GM12878 (cell line): ENCODE results near the gene MYO1D. TPM values are rescaled to one million over a fixed set of nuclear protein-coding genes. Genes with fewer than 3 reads are reported as not detected.

ENCODE experiments used
- ATF2 ChIP-seq: IDR thresholded peaks from 2 replicates; pipeline ENCODE4 v1.6.1; 2012; ENCODE audit warnings: low read length, inconsistent platforms
- CBFB ChIP-seq: IDR thresholded peaks from 2 replicates; pipeline ENCODE4 v1.6.1; 2016; ENCODE audit warnings: antibody characterized with exemption, low read depth
- EED ChIP-seq: sonication (generic); IDR thresholded peaks from 2 replicates; pipeline ENCODE4 v1.6.1; 2016; ENCODE audit warnings: antibody characterized with exemption, low read depth
- EGR1 ChIP-seq, 2 experiments: IDR thresholded peaks; 1 replicate in 1 of 2; 2 replicates in 1 of 2; pipeline ENCODE4 v1.6.1; 2011 to 2012; ENCODE audit warnings: low read depth in 2 of 2, low read length in 2 of 2, borderline replicate concordance in 1 of 2, mild to moderate bottlenecking in 1 of 2, moderate library complexity in 1 of 2
- ETV6 ChIP-seq, 2 experiments: fragments of 450-650 bp in 1 of 2; IDR thresholded peaks in 1 of 2; conservative IDR thresholded peaks in 1 of 2; 2 replicates each; pipeline ENCODE4 v1.6.1; 2014; ENCODE audit warnings: antibody characterized with exemption in 1 of 2, borderline replicate concordance in 1 of 2, low read depth in 1 of 2, mild to moderate bottlenecking in 1 of 2, moderate library complexity in 1 of 2
- IKZF2 ChIP-seq, 2 experiments: fragments of 450-650 bp; IDR thresholded peaks; 2 replicates each; pipeline ENCODE4 v1.6.1; 2017; ENCODE audit warnings: mild to moderate bottlenecking in 2 of 2, moderate library complexity in 2 of 2
- JUND ChIP-seq: IDR thresholded peaks from 2 replicates; pipeline ENCODE4 v1.6.1; 2012; ENCODE audit warnings: low read depth, mild to moderate bottlenecking, low read length, improper control_type of control experiment, moderate library complexity
- MEF2A ChIP-seq: IDR thresholded peaks from 2 replicates; pipeline ENCODE4 v1.6.1; 2011; ENCODE audit warnings: low read depth, mild to moderate bottlenecking, low read length, moderate library complexity; ENCODE audit not compliant: insufficient read depth
- MLLT1 ChIP-seq: fragments of 450-650 bp; IDR thresholded peaks from 2 replicates; pipeline ENCODE4 v1.6.1; 2016; ENCODE audit warnings: mild to moderate bottlenecking
- NBN ChIP-seq: fragments of 450-650 bp; IDR thresholded peaks from 2 replicates; pipeline ENCODE4 v1.6.1; 2016
- NFIC ChIP-seq: IDR thresholded peaks from 2 replicates; pipeline ENCODE4 v1.6.1; 2012; ENCODE audit warnings: low read depth, mild to moderate bottlenecking, inconsistent platforms, low read length, moderate library complexity
- NFXL1 ChIP-seq: fragments of 450-650 bp; IDR thresholded peaks from 2 replicates; pipeline ENCODE4 v1.6.1; 2017; ENCODE audit warnings: antibody characterized with exemption, mild to moderate bottlenecking, borderline replicate concordance
- RBBP5 ChIP-seq: fragments of 200-600 bp; sonication (generic); conservative IDR thresholded peaks from 2 replicates; pipeline ENCODE4 v1.6.1; 2016
- RELA ChIP-seq: fragments of 450-650 bp; IDR thresholded peaks from 2 replicates; pipeline ENCODE4 v1.8.0; 2014; ENCODE audit warnings: borderline replicate concordance; ENCODE audit not compliant: partially characterized antibody
- RELB ChIP-seq: fragments of 450-650 bp; IDR thresholded peaks from 2 replicates; pipeline ENCODE4 v1.6.1; 2017; ENCODE audit warnings: low read depth, mild to moderate bottlenecking, moderate library complexity
- ZNF24 ChIP-seq: fragments of 450-650 bp; IDR thresholded peaks from 2 replicates; pipeline ENCODE4 v1.6.1; 2017; ENCODE audit warnings: antibody characterized with exemption, mild to moderate bottlenecking
- ZNF687 ChIP-seq: fragments of 450-650 bp; IDR thresholded peaks from 2 replicates; pipeline ENCODE4 v1.6.1; 2017; ENCODE audit warnings: mild to moderate bottlenecking, moderate library complexity
- polyA plus RNA-seq, 11 experiments: library from polyadenylated mRNA; depleted of rRNA in 4 of 11; unstranded in 6 of 11; stranded (reverse) in 5 of 11; fragments of >200 nt; fragmentation: Nextera tagmentation in 4 of 11; fragmentation: Illumina TruSeq in 1 of 11; extraction: Ambion mirVana in 4 of 11; extraction: Trizol in 1 of 11; gene quantifications; 1 replicate in 1 of 11; 2 replicates in 10 of 11; pipeline versions ENCODE4 v1.2.1 to v1.2.3, GENCODE V29; 2011 to 2016; ENCODE audit warnings: inconsistent platforms in 2 of 11, missing spikeins in 2 of 11, low read depth in 1 of 11
- total RNA-seq, 4 experiments: library from RNA; depleted of rRNA in 3 of 4; stranded (reverse); fragments of >200 nt in 3 of 4; fragmentation: Illumina TruSeq in 1 of 4; extraction: Trizol in 1 of 4; gene quantifications; 2 replicates each; pipeline versions ENCODE4 v1.2.1 to v1.2.3, GENCODE V29; 2013 to 2021
- TF ChIP-seq, protein P1 (sequence below): fragments of 450-650 bp; IDR thresholded peaks from 2 replicates; pipeline ENCODE4 v1.6.1; 2017; ENCODE audit warnings: mild to moderate bottlenecking, low read depth, inconsistent platforms; ENCODE audit not compliant: poor library complexity, severe bottlenecking

MYO1D gene
- total and polyA plus RNA-seq, 10 of the 15 experiments (the other 5 are each of a cell fraction or from before 2014, with no cell fraction given): 1.8 to 37.7 (median 25.4) TPM

DNA sequence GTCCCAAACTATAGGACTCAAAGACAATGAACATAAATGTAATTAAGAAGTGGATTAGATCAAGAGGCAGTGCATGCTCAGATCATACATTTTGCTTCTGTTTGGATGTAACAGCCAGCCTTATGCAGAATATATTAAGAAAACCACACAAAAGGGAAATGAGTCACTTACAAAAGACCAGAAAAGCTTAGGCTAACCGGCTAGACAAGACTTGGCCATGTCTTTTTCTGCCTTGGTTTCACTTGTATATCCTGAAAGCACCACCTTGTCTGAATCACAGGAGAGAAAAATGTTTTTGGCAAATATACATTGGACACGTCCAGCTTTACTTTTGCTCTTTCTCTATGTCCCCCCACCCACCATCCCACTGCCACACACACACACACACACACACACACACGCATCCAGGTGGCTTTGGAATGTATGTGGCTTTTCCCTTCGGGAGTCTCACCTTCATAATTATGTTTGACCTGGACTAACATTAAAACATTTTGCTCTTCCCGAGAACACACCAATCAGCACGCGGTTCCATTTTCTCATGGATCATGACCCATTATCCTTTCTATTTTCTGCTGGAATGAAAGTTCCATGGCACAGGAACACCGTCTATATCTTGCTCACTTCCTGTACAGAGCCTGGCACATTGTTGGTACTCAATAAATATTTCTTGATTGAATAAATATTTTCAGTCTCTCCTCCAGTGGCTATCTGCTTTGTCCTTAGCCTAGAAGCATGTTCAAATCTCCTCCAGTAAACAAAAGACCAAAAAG is 325.6 kb downstream of the MYO1D start (continued):
- peak; percentile 60 for TF ChIP-seq RELB
- TF ChIP-seq CBFB: peak; percentile 55; the same call in 1 of the 2 replicates
- TF ChIP-seq MEF2A: peak; percentile 54; the same call in 1 of the 2 replicates
- peak; percentile 64 for TF ChIP-seq NBN
- no peak for TF ChIP-seq RELA
- no peak for TF ChIP-seq ZNF24
- 0 out of 2 replicates have a peak, but pooled peaks have one; percentile 27 for TF ChIP-seq ATF2
- peak; percentile 65 to 80 for TF ChIP-seq IKZF2 (IDR thresholded peaks at IDR 0.05)
- no peak for TF ChIP-seq NFXL1
- peak; percentile 73; the same call in 1 of the 2 replicates for TF ChIP-seq NFIC
- TF ChIP-seq RBBP5: no peak
- TF ChIP-seq ZNF687: peak; percentile 70; the same call in 1 of the 2 replicates
- peak in 1 of 2 experiments; percentile 86; a peak in 2 of 4 replicates for TF ChIP-seq ETV6 (conservative IDR thresholded peaks at IDR 0.05 in 1 of 2, IDR thresholded peaks at IDR 0.05 in 1 of 2; ENCODE audit: borderline replicate concordance in 1 of 2, low read depth in 1 of 2)
- TF ChIP-seq EGR1 (IDR thresholded peaks at IDR 0.05; ENCODE audit: borderline replicate concordance in 1 of 2, low read depth in 2 of 2, low read length in 2 of 2): no peak
- TF ChIP-seq JUND: 0 out of 2 replicates have a peak, but pooled peaks have one; percentile 12
- TF ChIP-seq, protein P1, sequence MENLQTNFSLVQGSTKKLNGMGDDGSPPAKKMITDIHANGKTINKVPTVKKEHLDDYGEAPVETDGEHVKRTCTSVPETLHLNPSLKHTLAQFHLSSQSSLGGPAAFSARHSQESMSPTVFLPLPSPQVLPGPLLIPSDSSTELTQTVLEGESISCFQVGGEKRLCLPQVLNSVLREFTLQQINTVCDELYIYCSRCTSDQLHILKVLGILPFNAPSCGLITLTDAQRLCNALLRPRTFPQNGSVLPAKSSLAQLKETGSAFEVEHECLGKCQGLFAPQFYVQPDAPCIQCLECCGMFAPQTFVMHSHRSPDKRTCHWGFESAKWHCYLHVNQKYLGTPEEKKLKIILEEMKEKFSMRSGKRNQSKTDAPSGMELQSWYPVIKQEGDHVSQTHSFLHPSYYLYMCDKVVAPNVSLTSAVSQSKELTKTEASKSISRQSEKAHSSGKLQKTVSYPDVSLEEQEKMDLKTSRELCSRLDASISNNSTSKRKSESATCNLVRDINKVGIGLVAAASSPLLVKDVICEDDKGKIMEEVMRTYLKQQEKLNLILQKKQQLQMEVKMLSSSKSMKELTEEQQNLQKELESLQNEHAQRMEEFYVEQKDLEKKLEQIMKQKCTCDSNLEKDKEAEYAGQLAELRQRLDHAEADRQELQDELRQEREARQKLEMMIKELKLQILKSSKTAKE: peak; percentile 86
- peak; percentile 73 for TF ChIP-seq EED
- TF ChIP-seq MLLT1: peak; percentile 46; the same call in 1 of the 2 replicates
- TF ChIP-seq, all 136 proteins: peak for 26
